GM19463 (cell line): ENCODE data around the gene GARIN5B.

Experiments
- ATAC-seq: cut with Tn5 transposase; IDR thresholded peaks from one replicate; pipeline ENCODE4 v1.9.1; 2021; ENCODE audit warnings: mild to moderate bottlenecking, moderate library complexity; ENCODE audit not compliant: unreplicated experiment

Gene GARIN5B

DNA sequence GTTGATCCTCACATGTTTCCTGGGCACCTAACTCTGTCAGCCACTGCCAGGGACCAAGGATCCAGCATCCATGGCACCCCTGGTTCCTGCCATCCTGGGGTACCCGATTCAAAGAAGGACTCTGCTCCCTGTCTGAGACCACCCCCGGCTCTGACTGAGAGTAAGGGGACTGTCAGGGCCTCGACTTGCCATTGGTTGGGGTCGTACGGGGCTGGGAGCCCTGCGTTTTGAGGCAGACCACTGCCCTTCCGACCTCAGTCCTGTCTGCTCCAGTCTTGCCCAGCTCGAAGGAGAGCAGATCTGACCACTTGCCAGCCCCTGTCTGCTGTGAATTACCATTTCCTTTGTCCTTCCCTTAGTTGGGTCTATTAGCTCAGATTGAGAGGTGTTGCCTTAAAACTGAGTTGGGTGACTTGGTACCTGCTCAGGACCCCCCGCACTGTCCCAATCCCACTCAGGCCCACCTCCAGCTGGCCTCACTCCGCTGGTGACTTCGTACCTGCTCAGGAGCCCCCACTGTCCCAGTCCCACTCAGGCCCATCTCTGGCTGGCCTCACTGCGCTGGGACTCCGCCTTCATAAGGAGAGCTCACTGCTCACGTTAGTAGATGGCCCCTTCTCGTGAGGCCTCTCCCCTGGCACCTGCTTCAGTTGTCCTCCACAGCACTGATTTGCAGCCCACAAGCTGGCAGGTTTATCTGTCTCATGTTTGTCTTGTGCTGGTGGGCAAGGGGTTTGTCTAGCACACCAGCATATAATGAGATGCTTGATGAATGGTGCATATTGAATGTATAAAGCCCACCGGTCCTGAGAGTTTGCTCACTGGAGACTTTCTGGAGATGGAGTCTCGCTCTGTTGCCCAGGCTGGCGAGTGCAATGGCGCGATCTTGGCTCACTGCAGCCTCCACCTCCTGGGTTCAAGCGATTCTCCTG lies 26.6 kb upstream of the GARIN5B start:
- ATAC-seq = no peak

DNA sequence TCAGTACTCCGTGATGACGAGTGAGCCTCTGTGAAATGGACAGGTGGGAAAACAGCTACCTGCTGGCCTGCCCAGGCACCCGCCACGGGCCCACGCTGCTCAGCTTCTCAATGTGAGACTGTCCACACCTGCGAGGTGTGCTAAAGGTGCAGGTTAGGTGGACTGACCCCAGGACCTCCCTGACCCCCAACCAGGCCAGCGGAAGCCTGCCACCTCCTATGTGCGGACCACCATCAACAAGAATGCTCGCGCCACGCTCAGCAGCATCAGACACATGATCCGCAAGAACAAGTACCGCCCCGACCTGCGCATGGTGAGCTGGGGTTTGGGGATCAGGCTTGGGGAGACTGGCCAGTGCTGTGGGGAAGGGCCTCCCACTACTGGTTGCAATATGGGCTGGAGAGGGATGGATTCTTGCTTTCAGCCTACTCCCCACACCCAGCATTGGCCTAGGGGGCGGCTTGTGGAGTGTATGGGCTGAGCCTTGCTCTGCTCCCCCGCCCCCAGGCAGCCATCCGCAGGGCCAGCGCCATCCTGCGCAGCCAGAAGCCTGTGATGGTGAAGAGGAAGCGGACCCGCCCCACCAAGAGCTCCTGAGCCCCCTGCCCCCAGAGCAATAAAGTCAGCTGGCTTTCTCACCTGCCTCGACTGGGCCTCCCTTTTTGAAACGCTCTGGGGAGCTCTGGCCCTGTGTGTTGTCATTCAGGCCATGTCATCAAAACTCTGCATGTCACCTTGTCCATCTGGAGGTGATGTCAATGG lies 24.9 kb upstream of the GARIN5B start:
- no peak for ATAC-seq

DNA sequence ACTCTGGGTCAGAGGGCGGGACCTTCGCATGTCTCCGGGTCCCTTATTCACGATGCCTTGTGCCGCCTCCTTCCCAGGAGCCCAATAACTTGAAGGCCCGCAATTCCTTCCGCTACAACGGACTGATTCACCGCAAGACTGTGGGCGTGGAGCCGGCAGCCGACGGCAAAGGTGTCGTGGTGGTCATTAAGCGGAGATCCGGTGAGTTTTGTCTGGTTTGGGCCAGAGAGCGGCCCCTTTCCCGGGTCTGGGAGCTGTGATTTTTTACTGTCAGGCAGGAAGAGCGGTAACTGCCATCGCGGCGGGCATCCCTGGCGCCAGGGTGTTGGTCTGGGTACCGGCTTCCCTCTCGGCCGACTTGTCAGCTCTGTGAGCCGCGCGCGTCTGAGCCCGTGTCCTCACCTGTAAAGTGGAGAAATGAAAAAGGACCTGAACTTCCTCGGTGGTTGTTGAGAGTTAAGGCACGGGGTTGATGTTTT lies 23.5 kb upstream of the GARIN5B start:
- ATAC-seq = no peak

DNA sequence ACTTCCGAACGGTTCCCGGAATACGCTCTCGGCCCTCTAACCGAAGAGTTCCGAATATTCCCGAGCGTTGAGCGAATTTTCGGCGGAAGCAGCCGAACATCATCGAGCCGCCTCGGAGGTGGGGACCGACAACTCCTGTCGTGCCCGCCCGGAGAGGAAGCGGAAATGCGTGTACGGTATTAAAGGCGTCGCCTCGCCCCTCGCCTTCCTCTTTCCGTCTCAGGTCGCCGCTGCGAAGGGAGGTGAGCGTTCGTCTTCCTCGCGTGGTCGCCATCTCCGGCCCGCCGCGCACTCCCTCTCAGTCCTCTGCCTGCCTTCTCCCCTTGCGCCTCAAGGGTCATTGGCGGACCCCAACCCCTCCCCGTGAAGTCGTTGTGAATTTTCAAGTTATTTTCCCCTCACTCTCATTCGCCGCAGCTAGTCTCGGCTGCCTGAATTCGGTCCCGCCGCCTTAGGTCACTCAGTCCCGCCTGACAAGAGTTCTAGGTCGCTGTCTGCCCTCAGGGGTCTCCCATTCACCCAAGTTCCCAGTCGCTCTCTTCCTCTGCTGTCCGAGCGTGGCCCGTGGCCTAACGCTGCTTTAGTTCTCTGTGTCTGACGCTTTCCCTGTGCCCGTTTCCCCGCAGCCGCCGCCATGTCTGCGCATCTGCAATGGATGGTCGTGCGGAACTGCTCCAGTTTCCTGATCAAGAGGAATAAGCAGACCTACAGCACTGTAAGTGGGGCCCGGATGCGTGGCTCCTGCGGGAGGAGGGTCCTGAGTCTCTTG lies 22.8 kb upstream of the GARIN5B start, which contains the start of gene RPL28:
TSS of gene RPL28 (plus strand) at position 209 of the 769 bp plus-strand sequence. CDS start at position 635, 426 bp downstream.
- peak; percentile 65 for ATAC-seq

DNA sequence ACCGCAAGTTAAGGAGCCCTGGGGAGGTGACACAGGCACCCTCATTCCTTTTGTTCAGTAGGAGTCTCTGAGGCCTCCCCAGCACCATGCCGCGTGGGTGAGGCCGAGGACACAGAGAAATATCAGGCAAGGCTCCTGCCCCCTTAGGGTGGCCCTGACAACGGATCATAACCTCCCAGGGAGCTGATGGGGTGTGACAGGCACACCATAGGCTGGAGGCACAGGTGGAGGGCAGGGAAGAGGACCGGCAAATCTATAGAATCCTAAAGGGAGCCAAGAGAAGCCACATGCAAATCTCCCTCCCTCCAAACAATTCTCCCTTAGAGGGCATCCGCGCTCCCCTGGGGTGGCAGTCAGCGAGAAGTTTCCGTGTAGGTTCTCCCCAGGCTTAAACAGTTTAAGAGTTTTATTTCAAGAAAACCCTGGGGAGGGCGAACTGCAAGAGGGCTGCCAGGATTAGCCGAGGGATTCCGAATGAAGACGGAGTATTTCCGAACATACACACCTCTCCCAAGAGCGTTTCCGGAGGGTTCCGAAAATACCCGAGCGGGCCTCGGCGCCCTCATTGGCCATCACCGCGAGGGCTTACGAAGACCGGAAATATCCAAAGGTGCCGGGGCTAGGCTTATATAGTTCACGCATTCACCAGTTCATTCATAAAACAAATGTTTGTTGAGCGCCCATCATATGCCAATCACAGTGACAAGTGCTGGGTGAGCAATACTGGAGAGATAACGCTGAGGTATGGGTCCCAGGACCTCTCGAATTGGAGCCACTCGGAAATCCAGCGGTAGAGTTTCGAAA lies 22.1 kb upstream of the GARIN5B start:
- peak; percentile 46 for ATAC-seq

DNA sequence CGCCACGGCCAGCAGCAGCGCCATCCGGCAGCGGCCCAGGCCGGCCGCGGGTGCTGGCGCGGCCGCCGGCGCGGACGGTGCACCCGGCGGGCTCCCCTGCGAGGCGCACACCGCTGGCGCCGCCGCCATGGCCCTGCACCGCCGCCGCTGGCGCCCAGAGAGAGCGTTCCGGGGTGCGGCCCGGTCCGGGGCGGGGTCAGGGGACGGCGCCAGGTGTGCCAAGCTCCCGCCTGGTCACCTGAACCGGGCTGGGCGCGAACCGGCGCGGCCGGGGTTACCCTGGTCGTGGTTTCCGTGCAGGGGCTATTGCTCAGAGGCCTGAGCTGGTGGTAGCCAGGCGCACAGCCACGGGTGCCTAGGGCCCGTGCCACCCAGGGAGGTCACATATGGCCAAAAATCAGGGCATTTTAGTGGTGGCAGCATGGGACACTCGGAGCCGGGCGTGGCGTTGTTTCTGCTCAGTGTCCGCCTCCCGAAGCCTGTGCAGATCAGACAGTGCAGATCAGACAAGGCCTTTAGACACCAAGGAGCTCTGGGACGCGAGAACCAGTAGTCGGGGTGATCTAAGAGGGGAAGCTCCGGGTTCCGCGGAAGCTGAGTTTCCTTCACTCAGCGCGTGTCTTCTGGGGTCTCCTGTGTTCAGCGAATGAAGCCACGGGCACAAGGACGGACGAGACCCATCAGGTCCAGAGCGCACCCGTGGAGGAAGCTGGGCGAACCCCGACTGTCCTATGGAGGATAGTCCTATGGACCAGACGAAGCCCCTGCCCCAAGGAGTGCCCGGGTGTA lies 21.3 kb upstream of the GARIN5B start, which contains the start of gene TMEM238:
TSS of gene TMEM238 (minus strand) at position 162 of the 789 bp plus-strand sequence. CDS start at position 129, 33 bp downstream.
- no peak for ATAC-seq

DNA sequence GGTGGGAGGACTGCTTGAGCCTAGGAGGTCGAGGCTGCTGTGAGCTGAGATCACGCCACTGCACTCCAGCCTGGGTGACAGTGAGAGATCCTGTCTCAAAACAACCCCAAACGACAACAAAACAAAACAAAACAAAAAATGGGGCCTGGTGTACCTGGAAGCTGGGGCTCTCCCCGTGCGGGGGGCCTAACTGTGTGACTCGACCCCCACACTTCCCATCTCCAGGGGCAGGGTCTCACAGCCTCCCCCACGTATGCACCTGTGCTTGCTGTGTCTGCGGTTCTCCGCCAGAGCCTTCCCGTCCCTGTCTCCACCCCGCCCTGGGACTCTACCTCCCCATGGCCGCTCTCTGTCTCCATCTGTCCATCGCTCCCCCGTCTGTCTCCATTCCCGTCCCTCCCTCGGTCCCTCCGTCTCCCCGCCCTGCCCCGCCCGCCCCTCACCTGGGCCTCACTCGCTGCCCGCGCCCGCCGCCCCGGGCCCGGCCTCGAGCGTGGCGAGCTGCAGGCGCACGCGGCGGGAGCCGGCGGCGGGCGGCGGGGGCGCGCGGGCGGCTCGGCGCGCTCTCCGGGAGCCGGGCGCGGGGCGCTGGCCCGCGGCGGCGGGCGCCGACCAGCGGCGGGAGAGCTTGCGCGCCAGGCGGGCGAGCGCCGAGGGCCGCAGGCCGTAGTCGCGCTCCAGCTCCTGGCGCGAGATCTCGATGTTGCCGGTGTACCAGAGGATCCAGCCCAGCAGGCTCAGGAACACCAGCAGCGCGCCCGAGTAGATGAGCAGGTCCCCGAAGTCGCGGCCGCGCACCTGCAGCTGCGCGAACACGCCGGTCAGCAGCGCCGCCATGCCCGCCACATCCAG lies 20.4 kb upstream of the GARIN5B start:
- no peak for ATAC-seq

DNA sequence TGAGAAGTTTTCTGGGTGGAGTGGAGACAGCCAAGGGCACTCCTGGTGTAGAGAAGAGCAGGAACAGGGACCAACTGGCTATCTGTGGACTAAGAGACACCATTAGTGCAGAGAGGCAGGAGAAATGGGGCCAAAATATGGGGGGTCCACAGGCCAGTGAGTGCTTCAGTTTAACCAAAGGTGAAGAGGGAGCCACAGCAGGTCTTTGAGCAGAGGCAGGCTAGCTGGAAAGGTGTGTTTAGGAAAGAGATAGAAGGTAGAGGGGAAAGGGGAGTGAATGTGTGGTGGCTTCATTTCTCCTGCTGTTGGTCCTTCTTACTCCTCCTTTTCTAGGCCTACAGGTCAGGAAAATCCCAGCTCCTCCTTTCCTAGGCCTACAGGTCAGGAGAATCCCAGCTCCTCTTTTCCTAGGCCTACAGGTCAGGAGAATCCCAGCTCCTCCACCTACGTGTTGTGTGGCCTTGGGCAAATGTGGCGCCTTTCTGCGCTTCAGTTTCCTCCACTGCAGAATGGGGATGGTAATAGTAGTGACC lies 19.5 kb upstream of the GARIN5B start:
- no peak for ATAC-seq

DNA sequence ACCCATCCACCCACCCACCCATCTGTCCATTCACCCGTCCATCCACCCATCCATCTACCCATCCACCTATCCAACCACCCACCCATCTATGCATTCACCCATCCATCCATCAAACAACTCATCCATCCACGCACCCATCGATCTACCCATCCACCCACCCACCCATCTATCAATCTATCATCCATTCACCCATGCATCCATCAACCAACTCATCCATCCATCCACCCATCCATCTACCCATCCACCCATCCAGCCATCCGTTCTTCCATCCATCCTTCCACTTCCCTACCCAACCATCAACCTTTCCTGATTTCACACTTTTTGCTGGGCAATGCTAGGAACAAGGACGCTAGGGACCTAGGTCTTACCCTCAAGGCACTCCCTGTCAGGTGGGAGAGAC lies 19.0 kb upstream of the GARIN5B start:
- ATAC-seq = no peak

DNA sequence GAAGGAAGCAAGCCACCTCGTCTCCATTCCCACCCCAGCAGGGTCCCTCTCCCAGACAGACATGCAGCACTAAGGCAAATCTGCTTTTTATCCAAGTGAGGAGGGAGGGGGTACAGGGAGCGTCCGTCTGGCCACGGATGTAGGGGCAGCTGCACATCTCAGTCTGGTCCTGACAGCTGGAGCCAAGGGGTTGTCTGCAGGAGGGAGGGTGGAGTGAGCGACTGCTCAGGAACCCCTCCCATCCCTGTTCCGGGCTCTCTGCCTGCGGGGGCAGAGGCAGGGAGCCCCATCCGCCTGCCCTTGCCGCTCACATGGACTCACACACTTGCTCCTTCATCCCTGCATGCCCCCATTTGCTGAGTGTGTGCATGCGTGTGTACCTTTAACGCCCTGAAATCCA lies 16.1 kb upstream of the GARIN5B start:
- no peak for ATAC-seq

DNA sequence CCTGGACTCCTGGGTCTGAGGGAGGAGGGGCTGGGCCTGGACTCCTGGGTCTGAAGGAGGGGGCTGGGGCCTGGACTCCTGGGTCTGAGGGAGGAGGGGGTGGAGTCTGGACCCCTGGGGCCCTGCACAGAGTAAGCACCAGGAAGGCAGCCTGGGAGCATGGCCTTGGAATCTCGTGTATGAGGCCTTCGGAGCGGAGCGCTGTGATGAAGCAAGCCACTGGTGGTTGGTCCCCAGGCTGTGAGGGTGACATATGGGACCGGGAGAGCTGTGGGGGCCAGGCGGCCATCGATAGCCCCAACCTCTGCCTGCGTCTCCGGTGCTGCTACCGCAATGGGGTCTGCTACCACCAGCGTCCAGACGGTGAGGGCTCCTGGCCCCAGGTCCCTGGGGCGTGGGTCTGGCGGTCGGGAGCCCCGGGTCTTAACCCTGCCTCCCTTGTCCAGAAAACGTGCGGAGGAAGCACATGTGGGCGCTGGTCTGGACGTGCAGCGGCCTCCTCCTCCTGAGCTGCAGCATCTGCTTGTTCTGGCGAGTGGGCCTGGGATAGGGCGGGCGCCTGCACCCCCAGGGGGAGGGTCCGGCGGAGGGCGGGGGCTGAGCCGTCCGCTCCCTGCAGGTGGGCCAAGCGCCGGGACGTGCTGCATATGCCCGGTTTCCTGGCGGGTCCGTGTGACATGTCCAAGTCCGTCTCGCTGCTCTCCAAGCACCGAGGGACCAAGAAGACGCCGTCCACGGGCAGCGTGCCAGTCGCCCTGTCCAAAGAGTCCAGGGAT lies 14.5 kb upstream of the GARIN5B start:
- no peak for ATAC-seq

DNA sequence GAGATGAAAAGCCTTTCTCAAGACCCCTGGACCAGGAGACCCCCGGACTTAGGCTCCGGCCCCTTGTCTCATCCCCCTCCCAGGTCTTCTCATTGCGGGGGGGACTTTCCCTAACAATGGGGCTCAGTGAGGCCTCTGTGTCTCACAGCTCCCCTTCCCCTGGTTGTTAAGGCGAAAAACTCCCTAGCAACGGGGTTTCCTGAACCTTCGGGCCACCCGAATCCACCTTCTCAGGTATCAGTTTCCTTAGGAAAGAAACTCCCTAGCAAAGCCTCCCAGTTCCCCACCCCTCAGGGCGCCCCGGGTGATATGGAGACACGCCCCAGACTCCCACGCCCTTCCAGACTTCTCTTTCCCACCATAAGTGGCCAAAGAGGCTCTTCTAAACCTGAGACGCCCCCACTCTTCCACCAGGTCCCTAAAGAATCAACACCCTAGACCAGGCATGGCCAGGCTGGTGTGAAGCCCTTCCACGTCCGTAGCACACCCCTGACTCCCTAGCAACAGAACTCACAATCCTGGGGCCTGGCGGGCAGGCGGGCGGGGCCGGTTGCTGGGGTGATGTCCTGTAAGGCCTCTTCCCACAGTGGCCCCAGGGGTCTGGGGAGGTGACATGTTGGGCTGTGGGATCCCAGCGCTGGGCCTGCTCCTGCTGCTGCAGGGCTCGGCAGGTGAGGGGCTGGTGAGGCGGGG lies 13.3 kb upstream of the GARIN5B start, which contains the start of gene TMEM190:
TSS of gene TMEM190 (plus strand) at position 586 of the 693 bp plus-strand sequence. CDS start at position 614, 28 bp downstream.
- no peak for ATAC-seq

DNA sequence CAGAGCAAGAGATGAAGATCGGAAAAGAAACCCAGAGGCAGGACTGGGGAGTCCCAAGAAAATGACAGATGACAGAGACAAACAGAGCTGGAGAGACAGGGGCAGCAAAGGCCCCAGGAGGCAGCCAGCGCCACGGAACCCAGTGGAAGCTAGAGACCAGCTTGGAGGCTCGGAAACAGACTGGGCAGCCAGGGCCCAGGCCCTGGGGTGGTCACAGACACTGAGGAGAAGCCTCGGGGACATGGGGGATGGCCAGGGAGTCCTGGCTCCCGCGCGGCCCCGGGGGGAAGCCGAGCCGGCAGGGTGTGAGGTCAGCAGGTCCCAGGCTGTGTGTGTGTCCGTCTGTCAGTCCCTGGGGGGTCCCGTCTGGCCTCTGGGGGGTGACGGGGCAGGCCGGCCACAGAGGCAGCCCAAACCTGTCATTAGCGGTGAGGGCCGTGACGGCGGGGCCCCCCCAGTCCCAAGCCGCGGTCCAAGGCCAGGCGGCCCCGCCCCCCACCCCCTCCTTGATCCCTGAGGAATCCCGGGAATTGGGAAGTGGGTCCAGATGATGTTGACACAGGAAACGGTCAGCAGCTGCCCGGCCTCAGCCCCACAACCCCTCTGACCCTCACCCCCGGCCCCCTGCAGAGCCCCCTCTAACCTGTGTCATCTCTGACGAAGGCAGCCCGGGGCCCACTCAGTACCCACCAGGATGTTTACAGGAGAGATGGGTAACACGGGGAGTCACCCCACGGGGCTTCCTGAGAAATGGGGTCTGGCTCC lies 11.1 kb upstream of the GARIN5B start:
- no peak for ATAC-seq

DNA sequence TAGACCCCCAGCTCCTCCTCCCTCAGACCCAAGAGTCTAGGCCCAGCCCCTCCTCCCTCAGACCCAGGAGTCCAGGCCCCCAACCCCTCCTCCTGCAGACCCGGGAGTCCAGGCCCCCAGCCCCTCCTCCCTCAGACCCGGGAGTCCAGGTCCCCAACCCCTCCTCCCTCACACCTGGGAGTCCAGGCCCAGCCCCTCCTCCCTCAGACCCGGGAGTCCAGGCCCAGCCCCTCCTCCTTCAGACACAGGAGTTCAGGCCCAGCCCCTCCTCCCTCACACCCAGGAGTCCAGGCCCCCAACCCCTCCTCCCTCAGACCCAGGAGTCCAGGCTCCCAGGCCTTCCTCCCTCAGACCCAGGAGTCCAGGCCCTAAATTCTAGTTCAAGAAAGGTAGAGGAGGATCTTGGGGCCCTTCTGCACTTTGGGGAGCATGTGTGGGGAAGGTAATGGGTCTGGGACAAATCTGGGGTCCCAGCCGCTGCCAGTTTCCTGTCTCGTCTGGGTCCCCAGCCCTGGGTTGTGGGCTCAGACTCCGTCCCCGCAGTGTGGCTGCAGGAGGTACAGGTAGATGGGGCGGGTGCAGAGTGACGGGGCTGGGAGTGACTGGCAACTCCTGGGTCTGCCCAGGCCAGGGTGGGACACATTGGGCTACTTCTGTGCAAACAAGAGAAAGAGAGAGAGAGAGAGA lies 10.4 kb upstream of the GARIN5B start:
- no peak for ATAC-seq
